NCI-H510A (cell line): ENCODE data around the gene KDM1A.
A peak's percentile ranks its signal among the peaks of the same experiment; 100 is the strongest.

ENCODE experiments used
- DNase-seq: peaks from one replicate; lab custom pipeline; 2025; lab: John Stamatoyannopoulos, UW

Gene KDM1A

GRCh38 chr1:23069675-23070074, 50.4 kb downstream of the KDM1A start:
- DNase-seq: no peak

GRCh38 chr1:23074012-23074411, 54.7 kb downstream of the KDM1A start:
- no peak for DNase-seq

- DNase-seq: no peak
Observed at GRCh38 chr1:23079025-23079424, 59.8 kb downstream of the KDM1A start.

GRCh38 chr1:23080885-23081284, 61.6 kb downstream of the KDM1A start:
- DNase-seq: no peak

- no peak for DNase-seq
Observed at GRCh38 chr1:23081376-23081775, 62.1 kb downstream of the KDM1A start.

GRCh38 chr1:23083714-23084480, 64.6 kb downstream of the KDM1A start:
- no peak for DNase-seq

- no peak for DNase-seq
Observed at GRCh38 chr1:23084880-23085279, 65.6 kb downstream of the KDM1A start.

GRCh38 chr1:23085696-23086095, 66.4 kb downstream of the KDM1A start:
- no peak for DNase-seq

GRCh38 chr1:23088027-23088426, 68.8 kb downstream of the KDM1A start:
- no peak for DNase-seq

GRCh38 chr1:23090056-23090455, 70.8 kb downstream of the KDM1A start:
- DNase-seq: no peak

- no peak for DNase-seq
Observed at GRCh38 chr1:23091545-23091944, 72.3 kb downstream of the KDM1A start.

- no peak for DNase-seq
Observed at GRCh38 chr1:23092447-23092846, 73.2 kb downstream of the KDM1A start.

- no peak for DNase-seq
Observed at GRCh38 chr1:23097316-23097715, 78.0 kb downstream of the KDM1A start.

- peak; percentile 12 for DNase-seq
Observed at GRCh38 chr1:23098463-23099170, 79.3 kb downstream of the KDM1A start.

GRCh38 chr1:23099171-23099536, 79.9 kb downstream of the KDM1A start:
- no peak for DNase-seq

GRCh38 chr1:23100074-23100748, 80.9 kb downstream of the KDM1A start:
- no peak for DNase-seq

- no peak for DNase-seq
Observed at GRCh38 chr1:23101101-23101827, 82.0 kb downstream of the KDM1A start.

GRCh38 chr1:23101887-23102286, 82.6 kb downstream of the KDM1A start:
- DNase-seq: no peak

- DNase-seq: no peak
Observed at GRCh38 chr1:23102289-23102688, 83.0 kb downstream of the KDM1A start.

- no peak for DNase-seq
Observed at GRCh38 chr1:23103001-23103889, 84.0 kb downstream of the KDM1A start.

- DNase-seq: no peak
Observed at GRCh38 chr1:23108918-23109533, 89.8 kb downstream of the KDM1A start.
